Osteoblast (primary cell): ENCODE measurements around the gene GABARAP. TPM values are rescaled to one million over a fixed set of nuclear protein-coding genes. Genes with fewer than 3 reads are reported as not detected.

Experiments used
- DNase-seq: peaks from one replicate; pipeline ENCODE4 v3.0.0; 2011; ENCODE audit warnings: low spot score, mixed read lengths; ENCODE audit not compliant: insufficient read length; ENCODE audit errors: missing footprints
- H2AFZ ChIP-seq: 2 replicates; pipeline ENCODE4 v1.6.0; 2011; ENCODE audit warnings: mild to moderate bottlenecking, low read length
- H3K27ac ChIP-seq: 2 replicates; pipeline ENCODE4 v1.5.1; 2011; ENCODE audit warnings: mild to moderate bottlenecking, low read depth, low read length, moderate library complexity
- H3K27me3 ChIP-seq: 2 replicates; pipeline ENCODE4 v1.6.0; 2012; ENCODE audit warnings: mild to moderate bottlenecking, control low read depth, inconsistent platforms, low read length, moderate library complexity; ENCODE audit not compliant: insufficient read depth
- H3K36me3 ChIP-seq: 2 replicates; pipeline ENCODE4 v1.5.1; 2011; ENCODE audit warnings: mild to moderate bottlenecking, low read length, control low read depth, moderate library complexity; ENCODE audit not compliant: insufficient read depth
- H3K4me1 ChIP-seq: 2 replicates; pipeline ENCODE4 v1.5.1; 2011; ENCODE audit warnings: mild to moderate bottlenecking, low read length, control low read depth, moderate library complexity; ENCODE audit not compliant: insufficient read depth
- H3K4me2 ChIP-seq: 2 replicates; pipeline ENCODE4 v1.6.0; 2011; ENCODE audit warnings: mild to moderate bottlenecking, low read length; ENCODE audit not compliant: insufficient read depth
- H3K4me3 ChIP-seq: fragments of 200-600 bp; sonication (generic); 3 replicates; pipeline ENCODE4 v1.5.1; 2012; ENCODE audit warnings: mild to moderate bottlenecking, low read length, inconsistent platforms; ENCODE audit not compliant: insufficient read depth
- H3K79me2 ChIP-seq: 2 replicates; pipeline ENCODE4 v1.6.0; 2012; ENCODE audit warnings: mild to moderate bottlenecking, low read length, control low read depth, inconsistent platforms; ENCODE audit not compliant: insufficient read depth
- H3K9me3 ChIP-seq: 2 replicates; pipeline ENCODE4 v1.5.1; 2011; ENCODE audit warnings: low read depth, low read length, control low read depth
- H4K20me1 ChIP-seq: 2 replicates; pipeline ENCODE4 v1.6.0; 2012; ENCODE audit warnings: mild to moderate bottlenecking, low read length, control low read depth; ENCODE audit not compliant: insufficient read depth
- small RNA-seq: library from RNA; depleted of rRNA; stranded (forward); fragments of <200 nt; gene quantifications from one replicate; pipeline ENCODE3, GENCODE V24; 2012
- total RNA-seq: library from RNA; depleted of rRNA; stranded (reverse); fragments of >200 nt; gene quantifications from 2 replicates; pipeline ENCODE4 v1.2.3, GENCODE V29; 2012
- TF ChIP-seq, protein P1 (sequence below): IDR thresholded peaks from 2 replicates; pipeline ENCODE4 v1.5.1; 2011; ENCODE audit warnings: mild to moderate bottlenecking, low read depth, low read length, moderate library complexity; ENCODE audit errors: extremely low read depth

The GABARAP gene
- total RNA-seq, 1 donor: 422 TPM

DNA sequence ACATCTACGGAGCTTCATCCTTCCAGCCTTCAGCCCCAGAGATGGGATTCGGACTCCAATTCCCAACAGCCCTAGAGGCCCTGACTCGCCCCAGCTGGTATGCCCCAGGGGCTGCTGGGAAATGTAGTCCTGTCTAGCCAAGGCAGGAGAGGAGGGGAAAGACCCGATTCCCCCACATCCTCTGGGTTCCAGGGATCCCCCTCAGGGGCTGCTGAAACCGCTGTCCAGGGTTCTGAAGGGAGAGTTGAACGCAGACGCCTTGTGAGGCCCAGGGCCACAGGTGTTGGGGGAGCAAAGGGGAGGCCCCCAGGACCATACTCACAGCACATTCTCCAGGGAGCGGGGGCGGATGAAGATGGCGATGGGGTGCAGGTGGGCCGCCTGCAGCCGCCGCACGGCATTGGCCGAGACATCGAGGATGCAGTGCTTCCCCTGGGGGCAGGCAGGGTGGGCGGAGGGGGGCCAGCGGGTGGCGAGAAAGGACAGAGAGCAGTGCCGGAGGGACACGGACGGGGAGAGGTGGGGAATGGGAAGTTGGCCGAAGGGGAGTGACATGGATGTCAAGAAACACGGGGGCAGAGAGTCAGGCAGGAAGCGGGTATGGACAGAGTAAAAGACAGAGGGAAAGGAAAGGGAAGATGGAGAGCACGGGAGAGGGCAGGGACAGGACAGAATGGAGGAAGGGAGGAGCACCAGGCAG is 50.5 kb downstream of the GABARAP start:
- H4K20me1 ChIP-seq: peaks cover 2% of the 10 kb centered on the region
- no peaks in the 10 kb centered on the region for H3K79me2 ChIP-seq
- no peaks in the 10 kb centered on the region for H3K27me3 ChIP-seq
- no peaks in the 10 kb centered on the region for H3K4me1 ChIP-seq
- no peak overlapping the region for H2AFZ ChIP-seq
- no peak overlapping the region for H3K27ac ChIP-seq
- no peak overlapping the region for H3K4me3 ChIP-seq
- H3K36me3 ChIP-seq: peaks cover 44% of the 10 kb centered on the region
- peak; percentile 98 for DNase-seq
- TF ChIP-seq, protein P1, sequence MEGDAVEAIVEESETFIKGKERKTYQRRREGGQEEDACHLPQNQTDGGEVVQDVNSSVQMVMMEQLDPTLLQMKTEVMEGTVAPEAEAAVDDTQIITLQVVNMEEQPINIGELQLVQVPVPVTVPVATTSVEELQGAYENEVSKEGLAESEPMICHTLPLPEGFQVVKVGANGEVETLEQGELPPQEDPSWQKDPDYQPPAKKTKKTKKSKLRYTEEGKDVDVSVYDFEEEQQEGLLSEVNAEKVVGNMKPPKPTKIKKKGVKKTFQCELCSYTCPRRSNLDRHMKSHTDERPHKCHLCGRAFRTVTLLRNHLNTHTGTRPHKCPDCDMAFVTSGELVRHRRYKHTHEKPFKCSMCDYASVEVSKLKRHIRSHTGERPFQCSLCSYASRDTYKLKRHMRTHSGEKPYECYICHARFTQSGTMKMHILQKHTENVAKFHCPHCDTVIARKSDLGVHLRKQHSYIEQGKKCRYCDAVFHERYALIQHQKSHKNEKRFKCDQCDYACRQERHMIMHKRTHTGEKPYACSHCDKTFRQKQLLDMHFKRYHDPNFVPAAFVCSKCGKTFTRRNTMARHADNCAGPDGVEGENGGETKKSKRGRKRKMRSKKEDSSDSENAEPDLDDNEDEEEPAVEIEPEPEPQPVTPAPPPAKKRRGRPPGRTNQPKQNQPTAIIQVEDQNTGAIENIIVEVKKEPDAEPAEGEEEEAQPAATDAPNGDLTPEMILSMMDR: no peak
- no peaks in the 10 kb centered on the region for H3K9me3 ChIP-seq
- H3K4me2 ChIP-seq: no peak overlapping the region

- TF ChIP-seq, protein P1: no peak
- H3K79me2 ChIP-seq: no peaks in the 10 kb centered on the region
- no peak overlapping the region for H3K27ac ChIP-seq
- peaks cover 2% of the 10 kb centered on the region for H4K20me1 ChIP-seq
- peak; percentile 34 for DNase-seq
- H2AFZ ChIP-seq: no peak overlapping the region
- H3K27me3 ChIP-seq: no peaks in the 10 kb centered on the region
- H3K4me3 ChIP-seq: no peak overlapping the region
- H3K4me1 ChIP-seq: no peaks in the 10 kb centered on the region
- H3K36me3 ChIP-seq: peaks cover 41% of the 10 kb centered on the region
- no peak overlapping the region for H3K4me2 ChIP-seq
- H3K9me3 ChIP-seq: no peaks in the 10 kb centered on the region
These were observed 51.2 kb downstream of the GABARAP start for GRCh38 chr17:7191069-7191468.

- Histone ChIP-seq H3K4me3 (no peak overlapping the region), H3K4me1 (no peaks in the 10 kb centered on the region), H3K36me3 (peaks cover 35% of the 10 kb centered on the region), H3K27me3 (no peaks in the 10 kb centered on the region), H3K4me2 (no peak overlapping the region), H3K9me3 (no peaks in the 10 kb centered on the region), H3K79me2 (no peaks in the 10 kb centered on the region), H2AFZ (no peak overlapping the region), H4K20me1 (peaks cover 2% of the 10 kb centered on the region), H3K27ac (no peak overlapping the region)
- TF ChIP-seq, protein P1: no peak
- peak; percentile 62 for DNase-seq
These were observed 51.9 kb downstream of the GABARAP start for GRCh38 chr17:7190276-7190917.

Small RNA genes lying within 50 kb of the gene (small RNA-seq; reads per million reads assigned to genes)
- gene AC120057.4 (not detected), gene MIR324 (384 reads per million, percentile 98 among the genes with 10 or more reads in this experiment), gene RF00019 (not detected)

Other genes with a start within 250 kb of the GABARAP start
- gene ALOX12, start 246.4 kb downstream of the GABARAP start, total RNA-seq: not detected in 2 replicates
- gene RNASEK, start 229.8 kb downstream of the GABARAP start, total RNA-seq: 37.3 and 38.9 TPM in 2 replicates
- not detected in 2 replicates for gene BCL6B, start 219.4 kb downstream of the GABARAP start, total RNA-seq
- gene SLC16A13, start 206.4 kb downstream of the GABARAP start, total RNA-seq: 1.2 and 1.4 TPM in 2 replicates
- 0.29 and 0.36 TPM in 2 replicates for gene SLC16A11, start 198.4 kb downstream of the GABARAP start, total RNA-seq
- gene CLEC10A, start 162.2 kb downstream of the GABARAP start, total RNA-seq: not detected in 2 replicates
- under 0.01 TPM in 1 of 2 replicates, not detected in the other for gene ASGR2, start 127.6 kb downstream of the GABARAP start, total RNA-seq
- 0.88 and 1.1 TPM in 2 replicates for gene ASGR1, start 63.1 kb downstream of the GABARAP start, total RNA-seq
- gene DLG4, start 22.6 kb downstream of the GABARAP start, total RNA-seq: 10.1 and 11.8 TPM in 2 replicates
- gene ACADVL, start 22.5 kb downstream of the GABARAP start, total RNA-seq: 162 and 163 TPM in 2 replicates
- gene DVL2, start 7.9 kb downstream of the GABARAP start, total RNA-seq: 106 and 123 TPM in 2 replicates
- 53.2 and 55.4 TPM in 2 replicates for gene PHF23, start 3.0 kb downstream of the GABARAP start, total RNA-seq
- gene CTDNEP1, start 9.3 kb upstream of the GABARAP start, total RNA-seq: 29.8 and 31.8 TPM in 2 replicates
- 21.7 and 26.2 TPM in 2 replicates for gene ELP5, start 9.8 kb upstream of the GABARAP start, total RNA-seq
- 0.36 and 1.8 TPM in 2 replicates for gene CLDN7, start 20.0 kb upstream of the GABARAP start, total RNA-seq
- under 0.01 and 0.29 TPM in 2 replicates for gene SLC2A4, start 39.3 kb upstream of the GABARAP start, total RNA-seq
- gene YBX2, start 52.2 kb upstream of the GABARAP start, total RNA-seq: under 0.01 TPM in 1 of 2 replicates, not detected in the other
- gene EIF5A, start 65.2 kb upstream of the GABARAP start, total RNA-seq: 436 and 491 TPM in 2 replicates
- gene GPS2, start 72.9 kb upstream of the GABARAP start, total RNA-seq: 46.9 and 48.1 TPM in 2 replicates
- gene NEURL4, start 86.9 kb upstream of the GABARAP start, total RNA-seq: 14.7 and 18.8 TPM in 2 replicates
- gene ACAP1, start 94.1 kb upstream of the GABARAP start, total RNA-seq: 0.59 TPM in 1 of 2 replicates, not detected in the other
- gene KCTD11, start 109.7 kb upstream of the GABARAP start, total RNA-seq: 11.5 and 11.9 TPM in 2 replicates
- not detected in 2 replicates for gene TMEM95, start 112.7 kb upstream of the GABARAP start, total RNA-seq
- gene TNK1, start 138.6 kb upstream of the GABARAP start, total RNA-seq: 0.36 TPM in 1 of 2 replicates, not detected in the other
- gene PLSCR3, start 152.1 kb upstream of the GABARAP start, total RNA-seq: 19.4 and 27.9 TPM in 2 replicates
- gene TMEM256, start 161.6 kb upstream of the GABARAP start, total RNA-seq: 59.4 and 84.6 TPM in 2 replicates
- 5.3 and 5.8 TPM in 2 replicates for gene NLGN2, start 165.4 kb upstream of the GABARAP start, total RNA-seq
- not detected in 2 replicates for gene SPEM1, start 177.9 kb upstream of the GABARAP start, total RNA-seq
- gene SPEM2, start 183.2 kb upstream of the GABARAP start, total RNA-seq: not detected in 2 replicates
- gene SPEM3, start 186.4 kb upstream of the GABARAP start, total RNA-seq: not detected in 2 replicates
- gene TMEM102, start 193.0 kb upstream of the GABARAP start, total RNA-seq: 1.2 and 1.8 TPM in 2 replicates
- gene FGF11, start 197.1 kb upstream of the GABARAP start, total RNA-seq: 0.29 and 0.36 TPM in 2 replicates
- gene CHRNB1, start 202.6 kb upstream of the GABARAP start, total RNA-seq: 5.3 and 5.4 TPM in 2 replicates
- gene ZBTB4, start 237.2 kb upstream of the GABARAP start, total RNA-seq: 36.2 and 36.5 TPM in 2 replicates
- not detected in 2 replicates for gene SLC35G6, start 239.0 kb upstream of the GABARAP start, total RNA-seq
- 95.9 and 101 TPM in 2 replicates for gene POLR2A, start 241.9 kb upstream of the GABARAP start, total RNA-seq